MM.1S (cell line): Measurements from ENCODE around the gene SPDYE2B.
"Not testable (repeated sequence)": the region's sequence is repeated elsewhere in the genome, so short reads cannot be mapped to it uniquely, and the experiment has no call there.

Experiments
- CTCF ChIP-seq: fragments of 300-600 bp; sonication (generic); IDR thresholded peaks from 2 replicates; pipeline ENCODE4 v1.5.1; 2016; ENCODE audit warnings: antibody characterized with exemption, low read length, mixed read lengths
- EZH2 ChIP-seq: fragments of 300-600 bp; sonication (generic); optimal IDR thresholded peaks from 2 replicates; pipeline ENCODE3; 2017; ENCODE audit warnings: low read depth, mild to moderate bottlenecking, antibody characterized with exemption, low read length, mixed read lengths
- EZH2phosphoT487 ChIP-seq: fragments of 300-600 bp; sonication (generic); IDR thresholded peaks from 2 replicates; pipeline ENCODE4 v1.6.1; 2018; ENCODE audit warnings: antibody characterized with exemption, low read length

DNA sequence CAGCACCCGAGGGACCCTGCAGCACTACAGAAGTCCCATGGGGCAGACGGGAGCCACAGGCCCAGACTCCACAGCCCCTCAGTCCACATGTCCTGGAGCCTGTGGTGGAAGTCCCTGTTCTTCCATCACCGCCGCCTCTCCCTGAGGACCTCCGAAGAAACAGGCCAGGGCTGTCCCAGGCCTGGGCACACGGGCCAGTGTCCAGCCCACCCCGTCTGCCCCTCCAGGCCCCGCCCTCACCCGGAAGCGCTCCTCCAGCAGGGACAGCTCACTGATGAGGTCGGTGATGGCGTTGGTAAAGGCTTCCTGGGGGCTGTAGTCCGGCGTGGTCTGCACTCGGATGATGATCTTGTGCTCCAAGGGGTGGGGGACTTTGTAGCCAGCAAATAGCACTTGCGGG, 16.7 kb downstream of the SPDYE2B start:
- TF ChIP-seq CTCF, EZH2, EZH2phosphoT487: not testable (repeated sequence)
